HG02642 (cell line): Measurements from ENCODE around the gene TBX4.
"Not testable (repeated sequence)": the region's sequence is repeated elsewhere in the genome, so short reads cannot be mapped to it uniquely, and the experiment has no call there.

Experiments
- ATAC-seq: cut with Tn5 transposase; IDR thresholded peaks from one replicate; pipeline ENCODE4 v1.9.1; 2021; ENCODE audit warnings: mild to moderate bottlenecking; ENCODE audit not compliant: unreplicated experiment, poor library complexity

The TBX4 gene

DNA sequence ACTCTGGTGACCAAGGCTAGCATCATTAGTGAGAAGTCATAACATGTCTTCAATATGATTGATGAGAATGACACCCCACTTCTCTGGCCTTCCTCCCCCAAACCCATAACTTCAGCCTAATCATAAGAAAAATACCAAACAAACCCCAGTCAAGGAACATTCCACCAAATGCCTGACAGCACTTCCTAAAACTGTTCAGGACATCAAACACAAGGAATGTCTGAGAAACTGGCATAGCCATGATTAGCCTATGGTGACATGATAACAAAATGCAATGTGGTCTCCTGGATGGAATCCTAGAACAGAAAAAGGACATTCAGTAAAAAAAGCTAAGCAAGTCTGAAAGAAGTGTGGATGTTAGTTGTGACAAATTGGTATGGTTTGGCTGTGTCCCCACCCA is 24.7 kb upstream of the TBX4 start:
- no peak for ATAC-seq

DNA sequence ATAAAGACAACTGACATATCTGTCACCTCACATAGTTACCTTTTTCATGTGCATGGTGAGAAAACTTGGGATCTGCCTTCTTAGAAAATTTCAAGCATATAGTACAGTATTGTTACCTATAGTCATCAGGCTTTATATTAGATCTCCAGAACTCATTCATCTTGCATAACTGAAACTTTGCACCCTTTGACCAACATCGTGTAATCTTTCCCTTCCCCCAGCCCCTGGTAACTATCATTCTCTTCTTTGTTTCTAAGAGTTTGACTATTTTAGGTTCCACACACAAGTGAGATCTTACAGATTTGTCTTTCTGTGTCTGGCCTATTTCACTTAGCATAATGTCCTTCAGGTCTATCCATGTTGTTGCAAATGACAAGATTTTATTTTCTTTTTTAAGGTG is 22.9 kb upstream of the TBX4 start:
- no peak for ATAC-seq

DNA sequence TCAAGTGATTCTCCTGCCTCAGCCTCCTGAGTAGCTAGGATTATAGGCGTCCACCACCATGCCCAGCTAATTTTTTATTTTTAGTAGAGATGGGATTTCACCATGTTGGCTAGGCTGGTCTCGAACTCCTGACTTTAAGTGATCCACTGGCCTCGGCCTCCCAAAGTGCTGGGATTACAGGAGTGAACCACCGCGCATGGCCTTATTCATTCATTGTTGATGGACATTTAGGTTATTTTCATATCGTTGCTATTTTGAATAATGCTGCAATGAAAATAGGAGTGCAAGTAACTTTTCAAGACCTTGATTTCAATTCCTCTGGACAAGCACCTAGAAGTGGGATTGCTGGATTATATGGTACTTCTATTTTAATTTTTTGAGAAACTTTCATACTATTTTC is 22.4 kb upstream of the TBX4 start:
- not testable (repeated sequence) for ATAC-seq

DNA sequence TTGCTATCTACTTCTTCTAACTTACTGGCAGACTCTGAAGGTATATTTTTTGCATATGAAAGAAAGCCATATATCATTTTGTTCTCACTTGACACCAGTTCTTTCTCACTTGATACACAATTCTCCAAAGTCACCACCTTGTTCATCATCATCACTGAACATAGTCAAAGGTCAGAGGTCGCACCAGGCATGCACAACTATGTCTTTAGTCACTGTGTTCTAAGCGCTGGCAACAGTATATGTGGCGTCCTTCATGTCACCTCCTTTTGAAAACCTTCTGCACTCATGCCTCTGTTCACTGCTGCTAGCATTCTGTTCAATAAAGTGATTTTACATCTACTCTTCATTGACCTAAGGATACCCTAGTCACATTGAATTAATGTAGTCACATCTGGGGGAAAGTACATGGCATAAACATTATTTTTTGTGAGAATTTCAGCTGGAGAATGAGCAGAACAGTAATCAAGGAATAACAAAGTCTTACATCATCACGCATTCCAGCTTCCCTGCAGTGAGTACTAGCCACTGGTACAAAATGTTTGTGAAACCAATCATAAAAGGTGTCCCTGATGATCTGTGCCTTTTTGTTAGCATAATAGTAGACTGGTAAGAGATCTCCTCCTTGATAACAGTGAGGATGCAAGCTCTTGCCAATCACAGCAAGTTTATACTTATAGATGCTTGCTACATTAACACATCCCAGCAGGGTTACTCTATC is 20.5 kb upstream of the TBX4 start:
- ATAC-seq, result no peak

DNA sequence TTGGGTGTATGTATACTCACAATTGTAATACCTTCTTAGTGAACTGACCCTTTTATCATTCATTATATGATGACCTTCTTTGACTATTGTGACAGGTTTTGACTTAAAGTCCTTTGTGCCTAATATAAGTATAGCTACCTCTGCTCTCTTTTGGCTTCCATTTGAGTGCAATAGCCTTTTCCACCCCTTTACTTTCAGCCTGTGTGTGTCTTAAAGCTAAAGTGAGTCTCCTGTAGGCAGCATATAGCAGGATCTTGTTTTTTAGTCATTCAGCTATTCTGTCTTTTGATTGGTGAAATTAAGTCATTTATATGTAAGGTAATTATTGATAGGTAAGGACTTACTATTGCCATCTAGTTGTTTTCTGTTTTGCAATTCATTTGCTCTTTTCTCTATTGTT is 15.9 kb upstream of the TBX4 start:
- ATAC-seq, result no peak

DNA sequence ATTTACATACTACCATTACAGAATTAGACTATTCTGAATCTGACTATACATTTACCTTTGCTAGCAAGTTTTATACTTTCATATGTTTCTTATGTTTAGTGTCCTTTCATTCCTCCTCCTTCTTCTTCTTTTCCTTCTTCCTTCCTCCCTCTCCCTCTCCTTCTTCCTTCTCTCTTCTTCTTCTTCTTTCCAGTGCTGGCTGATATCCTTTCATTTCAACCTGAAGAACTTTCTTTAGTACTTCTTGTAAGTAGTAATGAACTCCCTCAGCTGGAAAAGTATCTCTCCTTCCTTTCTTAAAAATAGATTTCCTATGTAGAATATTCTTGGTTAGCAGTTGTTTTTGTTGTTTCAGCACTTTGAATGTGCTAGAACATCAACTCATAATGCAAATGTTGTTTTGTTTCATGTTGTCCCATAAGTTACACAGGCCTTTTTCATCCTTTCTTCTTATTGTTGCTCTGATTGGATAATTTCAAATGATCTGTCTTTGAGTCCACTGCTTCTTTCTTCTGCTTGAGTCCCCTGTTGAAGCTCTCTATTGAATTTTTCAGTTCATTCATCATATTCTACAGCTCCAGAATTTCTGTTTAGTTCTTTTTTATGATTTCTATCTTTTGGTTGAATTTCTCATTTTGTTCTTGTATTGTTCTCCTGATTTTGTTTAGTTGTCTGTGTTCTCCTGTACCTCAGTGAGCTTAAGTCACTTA is 15.1 kb upstream of the TBX4 start:
- ATAC-seq, result no peak

DNA sequence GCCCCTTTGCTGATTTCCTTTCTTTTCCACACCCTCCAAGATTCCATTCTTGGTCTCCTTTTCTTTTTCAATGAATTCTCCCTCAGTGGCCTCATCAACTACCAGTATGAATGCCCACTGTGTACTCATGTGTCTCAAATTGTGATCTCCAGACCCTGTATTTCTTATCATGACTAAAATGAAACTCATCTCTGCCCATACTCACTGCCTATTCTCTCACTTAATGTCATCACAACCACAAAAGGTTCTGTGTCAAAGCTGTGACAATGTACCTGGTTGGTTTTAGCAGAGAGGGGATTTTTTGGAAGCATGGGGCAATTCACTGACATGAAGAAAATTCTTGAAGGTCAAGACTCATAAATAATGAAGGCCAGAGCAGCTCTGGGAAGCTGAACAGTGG is 11.5 kb upstream of the TBX4 start:
- no peak for ATAC-seq

DNA sequence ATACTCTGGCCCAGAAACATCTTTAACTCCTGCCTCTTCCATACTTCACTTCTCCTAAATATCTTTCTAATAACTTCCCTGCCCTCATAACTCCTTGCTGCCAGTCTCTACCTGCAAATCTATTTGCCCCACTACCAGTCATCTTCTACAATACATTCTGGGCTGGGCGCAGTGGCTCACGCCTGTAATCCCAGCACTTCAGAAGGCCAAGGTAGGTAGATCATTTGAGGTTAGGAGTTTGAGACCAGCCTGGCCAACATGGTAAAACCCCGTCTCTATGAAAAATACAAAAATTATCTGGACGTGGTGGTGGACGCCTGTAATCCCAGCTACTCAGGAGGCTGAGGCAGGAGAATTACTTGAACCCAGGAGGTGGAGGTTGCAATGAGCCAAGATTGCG is 10.7 kb upstream of the TBX4 start:
- not testable (repeated sequence) for ATAC-seq

DNA sequence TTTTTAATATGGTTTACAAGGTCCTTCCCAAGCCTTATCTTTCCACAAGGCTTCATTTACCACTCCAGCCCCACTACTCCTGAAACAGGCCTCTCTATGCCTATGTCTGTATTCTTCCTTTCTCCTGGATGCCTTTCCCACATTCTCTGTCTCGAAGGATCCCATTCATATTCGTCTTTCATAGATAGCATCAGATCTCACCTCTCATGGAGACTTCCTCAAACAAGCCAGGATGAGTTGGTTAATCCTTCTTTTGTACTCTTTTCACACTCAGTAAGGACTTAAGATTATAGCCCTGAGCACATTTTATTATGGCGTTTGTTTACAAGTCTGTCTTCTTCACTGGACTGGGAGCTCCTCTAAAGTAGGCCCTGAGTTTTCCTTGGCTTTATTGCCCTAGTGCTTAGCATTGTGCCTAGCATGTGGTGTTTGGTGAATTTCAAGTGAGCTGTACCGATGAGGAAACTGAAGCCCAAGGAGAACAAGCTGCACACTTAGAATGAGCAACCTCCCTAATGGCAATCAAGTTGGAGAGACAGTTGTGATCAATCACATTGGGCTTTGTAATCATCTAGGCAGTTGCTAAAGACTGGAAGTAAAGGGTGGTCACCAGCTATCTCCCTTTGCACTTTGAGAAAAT is 10.0 kb upstream of the TBX4 start:
- no peak for ATAC-seq

DNA sequence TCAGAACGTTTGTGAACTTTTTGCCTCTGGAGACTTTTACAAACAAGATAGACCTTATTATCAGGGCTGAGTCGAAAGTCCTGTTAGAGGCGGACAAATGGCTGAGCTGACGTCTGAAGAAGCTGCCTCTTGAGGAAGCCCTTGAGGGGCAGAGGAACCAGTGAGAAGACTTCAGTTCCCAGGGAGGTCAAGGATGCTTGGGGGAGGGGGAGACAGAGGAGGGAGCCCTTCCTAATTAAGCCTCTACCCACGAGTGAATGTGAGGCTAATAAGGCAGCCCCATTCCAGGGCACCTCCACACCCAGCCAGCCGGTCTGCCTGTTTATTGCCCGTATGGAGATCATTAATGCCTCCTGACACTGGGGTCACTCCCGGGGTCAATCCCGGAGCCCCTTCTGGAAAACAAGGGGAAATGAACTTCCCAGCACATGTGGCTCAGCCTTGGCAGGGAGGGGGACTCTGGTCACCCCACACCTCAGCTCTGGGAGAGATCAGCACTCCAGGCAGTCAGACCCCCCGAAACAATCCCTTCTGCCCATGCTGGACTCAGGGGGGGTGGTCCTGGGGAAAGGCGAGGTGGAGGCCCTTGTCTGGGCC is 9.2 kb upstream of the TBX4 start:
- ATAC-seq, result no peak

DNA sequence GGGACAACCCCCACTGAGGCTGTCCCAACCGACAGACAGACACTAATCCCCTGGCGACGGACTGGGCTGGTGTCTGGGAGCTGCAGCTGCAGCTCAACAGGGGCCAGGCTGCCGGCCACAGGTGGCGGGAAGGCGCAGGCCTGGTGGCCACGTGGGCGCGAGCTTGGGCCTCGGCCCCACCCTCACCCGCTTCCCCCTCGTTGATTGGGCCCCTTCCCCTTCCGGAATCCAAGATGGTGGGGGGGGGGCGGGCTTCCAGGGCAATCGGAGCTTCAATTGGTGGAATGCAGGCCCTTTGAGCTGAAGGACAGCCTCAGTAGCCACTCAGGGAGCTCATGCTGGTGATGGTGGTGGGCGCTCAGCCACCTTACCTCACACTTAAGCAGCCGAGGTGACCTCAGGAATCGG is 8.7 kb upstream of the TBX4 start:
- no peak for ATAC-seq

DNA sequence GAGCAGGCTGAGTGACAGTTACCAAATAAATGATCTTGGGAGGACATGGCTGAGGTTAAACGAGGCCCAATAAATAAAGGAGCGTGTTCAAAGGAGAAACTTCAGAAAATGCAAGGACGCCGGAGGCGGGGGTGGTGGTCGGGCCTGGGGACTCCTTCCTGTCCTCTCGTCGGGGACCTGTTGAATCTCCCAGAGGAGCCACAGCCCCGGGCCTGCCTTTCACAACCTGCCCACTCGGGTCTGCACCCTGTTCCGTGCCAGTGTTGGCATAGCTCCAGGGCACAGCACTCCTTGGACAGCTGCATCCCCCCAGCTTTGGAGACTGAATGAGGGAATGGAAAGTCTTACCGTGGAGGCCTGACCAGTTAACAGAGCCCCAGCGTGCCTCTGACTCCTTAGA is 8.1 kb upstream of the TBX4 start:
- ATAC-seq, result no peak

DNA sequence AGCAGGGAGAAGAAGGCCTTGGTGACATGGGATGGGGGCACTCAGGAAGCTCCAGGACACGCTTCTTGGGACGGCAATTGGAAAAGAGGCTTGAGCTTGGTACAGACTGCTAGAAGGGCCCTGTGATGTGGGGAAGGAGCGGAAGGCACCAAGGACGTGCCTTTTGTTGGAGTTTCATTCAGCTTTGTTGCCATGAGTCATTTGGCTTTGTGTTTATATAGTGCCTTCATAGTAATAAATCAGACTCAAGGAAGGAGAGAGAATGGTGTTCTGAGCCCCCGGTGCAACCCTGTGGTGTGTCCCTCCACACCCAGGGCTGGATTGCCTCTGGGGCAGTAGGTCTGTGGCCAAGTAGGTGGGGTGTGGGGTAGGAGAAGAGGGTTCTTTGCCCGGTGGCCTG is 7.4 kb upstream of the TBX4 start:
- ATAC-seq, result no peak

DNA sequence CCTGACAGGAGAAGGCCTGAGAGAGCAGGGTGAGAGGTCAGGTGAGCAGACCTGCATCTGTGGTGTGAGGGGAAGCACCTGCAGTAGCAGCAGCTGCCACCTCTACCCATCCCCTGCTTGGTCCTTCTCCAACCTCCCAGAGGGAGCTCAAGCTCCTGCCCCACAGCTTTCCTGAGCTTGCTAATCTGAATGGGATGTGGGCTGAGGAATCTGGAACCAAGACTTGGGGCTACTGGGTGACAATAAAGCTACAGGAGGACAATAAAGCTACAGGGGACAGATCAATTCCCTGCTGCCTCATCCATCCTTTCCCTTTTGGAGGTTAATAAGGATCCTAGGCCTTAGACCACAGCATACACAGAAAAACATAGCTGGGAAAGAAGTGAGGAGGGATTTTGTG is 4.9 kb upstream of the TBX4 start:
- ATAC-seq, result no peak

DNA sequence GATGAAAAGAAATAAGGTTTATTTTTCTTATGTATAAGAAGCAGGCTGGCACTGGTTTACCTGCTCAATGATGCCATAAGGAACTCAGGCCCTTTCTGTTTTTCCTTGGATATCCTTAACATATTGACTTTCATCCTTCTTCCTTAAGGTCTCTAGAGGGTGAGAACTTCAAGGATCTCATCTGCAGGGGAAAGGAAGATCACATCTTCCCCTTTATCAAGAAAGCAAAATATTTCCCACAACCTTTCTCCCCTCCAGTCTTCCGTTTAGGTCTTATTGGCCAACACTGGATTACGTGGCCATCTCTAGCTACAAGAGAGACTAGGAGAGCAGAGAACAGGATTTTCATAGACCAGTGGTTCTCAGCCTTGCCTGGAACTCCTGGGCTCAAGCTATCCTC is 4.2 kb upstream of the TBX4 start:
- ATAC-seq, result no peak

DNA sequence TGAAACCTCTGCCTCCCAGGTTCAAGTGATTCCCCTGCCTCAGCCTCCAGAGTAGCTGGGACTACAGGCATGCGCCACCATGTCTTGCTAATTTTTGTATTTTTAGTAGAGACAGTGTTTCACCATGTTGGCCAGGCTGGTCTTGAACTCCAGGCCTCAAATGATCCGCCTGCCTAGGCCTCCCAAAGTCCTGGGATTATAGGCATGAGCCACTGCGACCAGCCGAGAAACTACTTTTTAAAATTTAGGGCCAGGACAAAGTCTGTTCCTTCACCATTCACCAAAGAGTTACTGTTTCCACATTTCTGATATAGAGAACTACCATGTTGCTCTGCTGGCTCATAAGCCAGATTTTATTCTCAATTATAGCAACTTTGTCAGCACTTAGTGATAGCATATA is 3.1 kb upstream of the TBX4 start:
- ATAC-seq, result not testable (repeated sequence)

DNA sequence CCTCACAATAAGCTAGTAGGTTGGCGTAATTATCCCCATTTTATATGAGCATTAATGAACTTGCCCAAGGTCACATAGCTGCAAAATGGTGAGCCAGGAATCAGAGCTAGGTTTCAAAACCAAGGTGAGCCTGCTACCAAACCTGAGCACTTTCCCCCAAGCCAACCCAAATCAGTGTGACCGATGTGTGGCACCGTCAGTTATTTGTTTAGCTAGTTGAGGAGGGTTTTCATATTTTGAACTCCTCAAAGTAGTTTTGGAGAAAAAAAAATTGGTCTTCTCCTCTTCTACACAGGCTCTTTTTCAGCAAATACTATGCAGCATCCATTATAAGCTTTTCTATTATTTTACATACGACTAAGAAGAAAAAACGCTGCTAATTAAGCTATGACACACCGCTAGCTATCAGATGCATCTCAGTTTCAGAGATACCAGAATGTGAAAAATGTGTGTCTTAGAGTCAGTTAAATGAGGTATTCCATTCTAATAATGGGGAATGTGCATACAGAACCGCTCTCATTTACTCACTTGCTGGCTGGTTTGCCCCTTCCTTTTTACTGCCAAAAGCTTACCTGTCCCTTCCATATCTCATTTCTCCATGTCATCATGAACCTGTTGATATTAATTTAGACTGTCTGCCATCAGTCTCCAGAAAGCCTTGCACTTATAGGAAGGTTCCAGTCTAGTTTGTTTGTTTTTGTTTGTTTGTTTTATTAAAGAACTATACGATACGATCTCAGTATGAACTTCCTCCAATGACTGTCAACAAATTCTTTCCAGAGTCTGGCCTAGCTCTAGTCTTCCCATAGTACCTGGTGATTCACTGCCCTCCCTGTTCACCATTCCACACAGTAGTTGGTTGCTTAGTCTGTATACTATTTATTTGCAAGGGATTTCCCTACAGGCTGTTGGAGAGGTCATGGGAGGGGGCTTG is 2.2 kb upstream of the TBX4 start:
- ATAC-seq, result no peak

DNA sequence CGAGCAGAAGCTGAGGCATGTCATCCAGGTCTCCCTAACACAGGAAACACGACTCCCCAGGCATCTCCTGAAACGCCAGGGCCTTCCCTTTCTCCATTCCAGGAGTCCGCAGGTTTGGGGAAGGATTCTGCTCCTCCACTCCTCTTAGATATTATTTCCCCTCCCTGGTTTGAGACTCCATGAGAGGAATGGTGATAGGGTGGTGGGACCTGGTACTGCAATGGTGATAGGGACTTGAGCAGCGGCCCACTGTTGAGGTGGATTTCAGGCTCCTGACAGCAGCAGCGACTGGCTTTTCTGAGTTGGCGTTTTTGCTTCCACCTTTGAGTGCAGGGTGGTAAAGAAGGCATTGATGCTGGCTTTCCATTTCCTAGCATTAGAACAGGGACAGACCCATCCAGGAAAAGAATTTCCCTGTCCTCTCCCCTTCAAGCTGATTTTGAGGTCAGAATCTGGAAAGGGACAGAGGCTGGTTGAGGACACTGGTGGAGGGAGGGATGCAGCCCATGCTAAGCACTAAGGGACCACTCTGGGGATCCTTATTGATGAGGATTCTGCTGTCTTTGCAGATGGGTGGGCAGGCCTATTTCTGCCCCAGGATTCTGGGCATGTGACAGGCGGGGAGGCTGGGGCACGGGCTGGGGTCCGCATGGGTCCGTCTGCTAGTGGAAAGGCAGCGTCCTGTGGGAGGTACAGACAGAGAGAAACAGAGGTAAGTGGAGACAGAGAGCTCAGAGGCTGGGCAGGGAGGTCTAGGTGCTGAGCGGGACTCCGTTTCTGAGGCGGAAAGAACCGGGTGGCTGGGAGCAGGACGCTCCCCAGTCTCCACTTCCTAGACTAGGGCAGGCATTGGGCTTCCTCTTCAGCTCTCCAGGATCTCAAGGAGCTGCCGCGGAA is 1.3 kb upstream of the TBX4 start:
- no peak for ATAC-seq

DNA sequence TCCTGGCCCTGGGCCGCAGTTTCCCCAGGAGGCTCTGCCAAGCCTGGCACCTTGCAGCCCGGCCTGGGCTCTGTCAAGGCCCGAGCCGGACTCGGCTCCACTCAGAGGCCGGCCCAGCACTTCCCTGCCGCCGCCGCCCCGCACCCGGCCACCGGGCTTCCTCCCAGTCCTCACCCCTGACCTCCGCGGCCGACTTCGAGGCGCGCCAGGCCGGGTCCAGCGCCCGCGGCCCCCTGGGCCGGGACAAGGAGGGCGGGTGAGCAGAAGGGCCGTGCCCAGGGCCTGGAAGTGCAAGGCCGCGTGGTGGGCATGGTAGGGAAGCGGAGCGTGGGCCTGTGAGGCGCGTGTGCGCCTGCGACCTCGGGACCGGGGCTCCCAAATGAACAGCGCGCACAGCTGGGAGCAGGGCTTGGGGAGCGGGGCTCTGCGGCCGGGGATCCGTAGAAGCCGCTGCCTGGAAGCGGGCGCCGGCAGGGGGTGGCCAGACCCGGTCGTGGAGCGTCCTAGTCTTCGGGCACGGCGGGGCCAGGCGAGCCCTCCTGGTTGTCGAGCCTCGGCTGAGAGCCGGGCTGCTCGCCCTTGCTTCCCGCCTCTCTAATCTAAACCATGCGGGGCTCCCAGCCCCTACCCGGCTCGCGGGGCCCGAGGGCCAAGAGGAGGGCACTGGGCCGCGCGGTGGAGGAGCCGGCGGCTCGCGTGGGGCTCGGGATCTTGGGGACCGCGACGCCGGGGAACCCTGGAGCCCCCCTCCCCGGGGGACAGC is 503 bp upstream of the TBX4 start:
- no peak for ATAC-seq
